Measurements from ENCODE around the gene SPATA1.

SPATA1 gene

GRCh38 chr1:84480650-84481049, 25.5 kb upstream of the SPATA1 start:
- TF ChIP-seq CTCF (conservative IDR thresholded peaks at IDR 0.05; ENCODE audit: low read depth, low read length) = no peak
- no peak for DNase-seq (ENCODE audit: low read depth)
- H3K4me3 ChIP-seq (ENCODE audit: low read length) = peak overlapping the region; percentile 86

GRCh38 chr1:84481317-84481716, 24.9 kb upstream of the SPATA1 start:
- no peak for TF ChIP-seq CTCF (conservative IDR thresholded peaks at IDR 0.05; ENCODE audit: low read depth, low read length)
- no peak for DNase-seq (ENCODE audit: low read depth)
- H3K4me3 ChIP-seq (ENCODE audit: low read length) = no peak overlapping the region

GRCh38 chr1:84488107-84488506, 18.1 kb upstream of the SPATA1 start:
- no peak for TF ChIP-seq CTCF (conservative IDR thresholded peaks at IDR 0.05; ENCODE audit: low read depth, low read length)
- no peak overlapping the region for H3K4me3 ChIP-seq (ENCODE audit: low read length)
- no peak for DNase-seq (ENCODE audit: low read depth)

GRCh38 chr1:84489766-84490165, 16.4 kb upstream of the SPATA1 start:
- H3K4me3 ChIP-seq (ENCODE audit: low read length) = no peak overlapping the region
- no peak for DNase-seq (ENCODE audit: low read depth)
- no peak for TF ChIP-seq CTCF (conservative IDR thresholded peaks at IDR 0.05; ENCODE audit: low read depth, low read length)

GRCh38 chr1:84492726-84493125, 13.5 kb upstream of the SPATA1 start:
- H3K4me3 ChIP-seq (ENCODE audit: low read length) = no peak overlapping the region
- peak; percentile 16 for DNase-seq (ENCODE audit: low read depth)
- no peak for TF ChIP-seq CTCF (conservative IDR thresholded peaks at IDR 0.05; ENCODE audit: low read depth, low read length)

- no peak for DNase-seq (ENCODE audit: low read depth)
- no peak for TF ChIP-seq CTCF (conservative IDR thresholded peaks at IDR 0.05; ENCODE audit: low read depth, low read length)
- no peak overlapping the region for H3K4me3 ChIP-seq (ENCODE audit: low read length)
These were observed 12.4 kb upstream of the SPATA1 start for GRCh38 chr1:84493747-84494146.

GRCh38 chr1:84496498-84496897, 9.7 kb upstream of the SPATA1 start:
- no peak for TF ChIP-seq CTCF (conservative IDR thresholded peaks at IDR 0.05; ENCODE audit: low read depth, low read length)
- no peak overlapping the region for H3K4me3 ChIP-seq (ENCODE audit: low read length)
- no peak for DNase-seq (ENCODE audit: low read depth)
